GM10266 (cell line): ENCODE data around the gene CTSZ.
"Not testable (repeated sequence)": the region's sequence is repeated elsewhere in the genome, so short reads cannot be mapped to it uniquely, and the experiment has no call there.

Experiments used
- DNase-seq: peaks from one replicate; pipeline ENCODE4 v3.0.0; 2012; ENCODE audit errors: extremely low spot score
- TF ChIP-seq, protein P1 (sequence below): IDR thresholded peaks from 2 replicates; pipeline ENCODE4 v1.5.1; 2012; ENCODE audit warnings: mild to moderate bottlenecking, low read depth; ENCODE audit not compliant: control insufficient read depth, insufficient read depth; ENCODE audit errors: missing control alignments

CTSZ gene

DNA sequence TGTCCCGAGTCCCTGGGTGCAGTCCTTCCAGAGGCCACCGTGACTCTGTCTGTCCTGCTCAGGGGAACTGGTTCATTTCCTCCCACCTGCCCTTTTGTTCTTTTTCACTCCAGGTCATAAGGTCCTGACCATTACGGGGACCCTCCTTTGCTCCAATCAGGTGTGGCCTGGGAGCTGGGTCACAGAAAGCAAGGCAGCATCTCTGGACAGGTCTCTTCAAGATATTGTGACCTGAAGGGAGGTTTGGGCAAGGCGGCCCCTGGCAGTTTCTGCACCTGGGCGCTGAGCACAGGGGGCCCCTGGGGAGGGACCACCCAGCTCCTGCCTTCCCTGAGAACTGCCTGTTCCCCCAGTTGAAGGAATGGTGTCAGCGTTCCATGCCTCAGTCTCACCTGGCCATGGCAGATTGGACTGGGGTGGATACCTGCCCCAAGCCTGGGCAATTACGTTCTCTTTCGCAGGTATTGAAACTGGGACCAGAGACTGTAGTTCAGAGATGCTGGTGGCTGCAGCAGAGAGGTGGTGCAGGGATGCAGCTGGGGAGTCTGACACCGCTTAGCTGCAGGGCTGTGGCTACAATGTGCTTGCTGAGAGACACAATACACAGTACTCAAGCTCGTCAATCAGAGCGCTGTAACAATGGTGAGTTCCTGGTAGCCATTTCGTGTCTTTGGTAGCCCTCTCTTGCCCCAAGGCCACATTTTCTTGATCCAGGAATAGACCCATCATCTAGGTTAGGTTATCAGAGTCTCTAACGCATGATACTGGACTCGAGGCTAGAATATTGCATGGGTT, 41.6 kb downstream of the CTSZ start:
- no peak for DNase-seq
- TF ChIP-seq, protein P1, sequence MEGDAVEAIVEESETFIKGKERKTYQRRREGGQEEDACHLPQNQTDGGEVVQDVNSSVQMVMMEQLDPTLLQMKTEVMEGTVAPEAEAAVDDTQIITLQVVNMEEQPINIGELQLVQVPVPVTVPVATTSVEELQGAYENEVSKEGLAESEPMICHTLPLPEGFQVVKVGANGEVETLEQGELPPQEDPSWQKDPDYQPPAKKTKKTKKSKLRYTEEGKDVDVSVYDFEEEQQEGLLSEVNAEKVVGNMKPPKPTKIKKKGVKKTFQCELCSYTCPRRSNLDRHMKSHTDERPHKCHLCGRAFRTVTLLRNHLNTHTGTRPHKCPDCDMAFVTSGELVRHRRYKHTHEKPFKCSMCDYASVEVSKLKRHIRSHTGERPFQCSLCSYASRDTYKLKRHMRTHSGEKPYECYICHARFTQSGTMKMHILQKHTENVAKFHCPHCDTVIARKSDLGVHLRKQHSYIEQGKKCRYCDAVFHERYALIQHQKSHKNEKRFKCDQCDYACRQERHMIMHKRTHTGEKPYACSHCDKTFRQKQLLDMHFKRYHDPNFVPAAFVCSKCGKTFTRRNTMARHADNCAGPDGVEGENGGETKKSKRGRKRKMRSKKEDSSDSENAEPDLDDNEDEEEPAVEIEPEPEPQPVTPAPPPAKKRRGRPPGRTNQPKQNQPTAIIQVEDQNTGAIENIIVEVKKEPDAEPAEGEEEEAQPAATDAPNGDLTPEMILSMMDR, result no peak

DNA sequence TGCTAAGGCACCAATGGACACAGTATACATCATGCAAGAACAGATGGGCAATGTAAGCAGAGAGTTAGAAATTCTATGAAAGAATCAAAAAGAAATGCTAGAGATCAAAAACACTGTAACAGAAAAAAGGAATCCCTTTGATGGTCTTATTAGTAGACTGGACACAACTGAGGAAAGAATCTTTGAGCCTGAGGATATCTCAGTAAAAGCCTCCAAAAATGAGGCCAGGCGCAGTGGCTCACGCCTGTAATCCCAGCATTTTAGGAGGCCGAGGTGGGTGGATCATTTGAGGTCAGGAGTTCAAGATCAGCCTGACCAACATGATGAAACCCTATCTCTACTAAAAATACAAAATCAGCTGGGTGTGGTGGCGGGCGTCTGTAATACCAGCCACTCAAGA, 43.1 kb downstream of the CTSZ start:
- DNase-seq, result not testable (repeated sequence)

DNA sequence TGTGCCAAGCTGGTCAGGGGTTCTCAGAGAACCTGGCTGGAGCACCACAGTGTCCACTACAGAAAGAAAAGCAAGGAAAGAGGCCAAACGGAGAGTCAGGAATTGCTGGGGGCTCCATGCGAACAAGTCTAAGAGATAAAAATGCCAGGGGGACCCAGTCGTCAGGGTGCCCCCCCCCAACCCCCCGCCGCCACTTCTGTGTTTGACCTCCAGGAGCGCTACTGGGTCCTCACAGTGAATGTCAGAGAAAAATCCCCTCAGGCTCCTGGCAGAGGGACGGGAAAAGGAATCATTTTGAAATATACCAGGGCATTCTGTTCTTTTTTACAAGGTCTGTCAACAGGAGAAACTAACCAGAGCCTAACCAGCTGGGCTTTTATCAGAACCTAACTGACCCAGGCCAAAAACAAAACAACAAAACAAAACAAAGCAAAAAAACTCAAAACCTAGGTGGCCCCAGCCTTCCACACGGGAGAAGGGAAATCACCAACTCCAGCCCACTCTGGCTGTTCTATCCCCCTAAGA, 43.9 kb downstream of the CTSZ start:
- DNase-seq, result no peak

DNA sequence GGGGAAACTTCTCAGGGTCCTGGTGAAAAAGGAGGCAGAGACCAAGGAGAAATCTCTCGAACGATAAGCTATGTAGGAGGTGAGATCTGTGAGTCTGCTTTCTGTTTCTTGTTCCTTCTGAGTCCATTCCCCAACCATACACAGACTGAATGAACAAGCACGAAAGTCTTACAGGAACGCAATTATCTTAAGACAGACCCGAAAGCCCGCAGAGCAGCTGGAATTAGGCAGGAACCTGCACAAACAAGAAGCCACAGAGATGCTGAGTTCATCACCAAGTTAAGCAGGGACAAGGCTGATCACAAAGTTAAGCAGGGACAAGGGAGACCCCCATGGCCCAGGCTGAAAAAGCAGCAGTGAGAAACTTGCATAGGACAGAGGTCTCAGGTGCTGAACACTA, 47.4 kb downstream of the CTSZ start:
- DNase-seq, result no peak
- TF ChIP-seq, protein P1, result no peak

More for the DNA sequence above, 43.9 kb downstream of the CTSZ start:
- TF ChIP-seq, protein P1, result no peak

DNA sequence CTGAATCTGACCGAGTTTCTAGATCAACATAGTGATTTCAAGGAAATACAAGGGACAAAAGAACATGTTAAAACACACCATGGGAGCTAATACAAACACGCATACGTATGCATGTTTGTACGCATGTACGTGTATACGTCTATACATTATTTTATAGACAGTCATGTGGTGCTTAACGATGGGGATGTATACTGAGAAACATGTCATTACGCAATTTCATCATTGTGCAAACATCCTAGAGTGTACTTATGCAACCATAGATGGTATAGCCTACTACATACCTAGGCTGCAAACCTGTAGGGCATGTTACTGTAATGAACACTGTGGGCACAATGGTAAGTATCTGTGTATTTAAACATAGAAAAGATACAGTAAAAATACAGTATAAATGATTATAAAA, 51.0 kb downstream of the CTSZ start:
- TF ChIP-seq, protein P1, result no peak
- no peak for DNase-seq

DNA sequence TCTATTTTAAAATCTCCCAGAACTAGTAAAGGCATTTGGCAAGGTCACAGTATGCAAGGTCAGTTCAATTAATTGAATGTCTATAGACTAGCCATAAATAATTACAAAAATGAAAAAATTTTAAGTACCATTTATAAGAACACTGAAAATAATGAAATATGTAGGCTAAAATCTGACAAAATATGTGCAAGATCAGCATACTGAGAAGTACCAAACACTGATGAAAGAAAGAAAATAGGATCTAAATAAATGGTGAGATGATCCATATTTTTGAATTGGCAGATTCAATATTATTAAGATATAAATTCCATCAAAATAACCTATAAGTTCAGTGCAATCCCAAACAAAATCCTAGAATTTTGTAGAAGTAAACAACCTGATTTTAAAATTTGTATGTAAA, 54.0 kb downstream of the CTSZ start:
- TF ChIP-seq, protein P1, result no peak
- DNase-seq, result no peak

DNA sequence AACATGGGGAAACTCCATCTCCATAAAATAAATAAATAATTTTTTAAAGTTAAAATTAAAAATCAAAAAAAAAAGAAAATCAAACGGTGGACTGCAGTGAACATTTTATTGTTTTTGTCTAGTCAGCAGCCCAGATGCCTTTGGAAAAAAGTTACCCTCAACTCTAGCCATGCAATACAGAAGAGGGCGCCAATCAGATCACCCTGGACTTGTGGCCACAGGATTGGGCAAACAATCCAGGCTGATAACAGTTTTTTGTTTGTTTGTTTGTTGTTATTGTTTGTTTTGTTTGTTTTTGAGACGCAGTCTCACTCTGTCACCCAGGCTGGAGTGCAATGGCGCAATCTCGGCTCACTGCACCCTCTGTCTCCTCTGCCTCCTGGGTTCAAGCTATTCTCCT, 56.5 kb downstream of the CTSZ start:
- TF ChIP-seq, protein P1, result no peak
- no peak for DNase-seq

DNA sequence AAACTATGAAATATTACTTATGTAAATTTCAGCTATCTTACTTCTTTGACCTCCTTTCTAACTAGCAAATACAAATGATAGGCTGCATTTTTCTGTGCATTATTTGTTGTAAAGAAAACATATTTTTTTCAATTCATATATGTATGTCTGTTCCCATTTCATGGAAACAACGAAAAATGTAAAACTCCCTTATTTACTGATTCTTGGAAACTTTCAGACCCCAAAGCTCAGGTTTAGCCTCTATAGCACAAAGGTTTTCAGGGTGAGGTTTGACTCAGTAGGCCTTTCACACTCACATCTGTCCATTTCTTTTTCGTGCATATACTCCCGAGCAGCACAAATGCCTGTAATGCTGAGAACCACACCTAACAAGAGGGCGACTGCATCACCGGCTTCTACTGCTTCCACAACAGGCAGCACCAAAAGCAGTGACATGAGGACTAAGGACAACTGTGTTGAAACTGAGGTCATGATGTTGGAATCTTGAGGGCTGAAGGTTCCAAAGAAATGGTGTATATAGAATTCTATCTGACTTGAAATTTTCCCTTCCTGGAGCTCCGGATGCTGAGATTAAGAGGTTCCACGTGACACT, 59.2 kb downstream of the CTSZ start:
- DNase-seq, result not testable (repeated sequence)
